ENCODE measurements around the gene NTRK1. TPM values are rescaled to one million over a fixed set of nuclear protein-coding genes. Genes with fewer than 3 reads are reported as not detected.
A peak's percentile ranks its signal among the peaks of the same experiment; 100 is the strongest.
"Not testable (repeated sequence)": the region's sequence is repeated elsewhere in the genome, so short reads cannot be mapped to it uniquely, and the experiment has no call there.

Gene NTRK1
- total RNA-seq, 1 experiment from 2014 or later: 5.5 TPM

DNA sequence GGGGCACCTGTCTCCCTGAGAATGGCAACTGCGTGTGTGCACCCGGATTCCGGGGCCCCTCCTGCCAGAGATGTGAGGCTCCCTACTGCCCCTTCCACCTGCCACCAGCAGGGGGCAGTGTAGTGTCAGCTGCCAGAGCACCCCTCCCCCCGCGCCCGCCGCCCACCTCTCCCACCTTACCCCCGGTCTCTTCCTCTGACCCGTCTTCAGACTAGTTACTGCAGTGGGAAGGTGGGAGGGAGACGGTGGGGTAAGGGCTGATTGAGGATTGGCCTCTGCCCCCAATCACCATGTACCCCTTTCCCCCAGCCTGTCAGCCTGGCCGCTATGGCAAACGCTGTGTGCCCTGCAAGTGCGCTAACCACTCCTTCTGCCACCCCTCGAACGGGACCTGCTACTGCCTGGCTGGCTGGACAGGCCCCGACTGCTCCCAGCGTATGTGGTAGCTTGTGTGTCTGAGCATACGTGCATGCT is 49.7 kb downstream of the NTRK1 start:
- DNase-seq (ENCODE audit: extremely low read depth, low read depth): peak; percentile 30

- no peak for DNase-seq (ENCODE audit: extremely low read depth, low read depth)
These were observed 51.1 kb downstream of the NTRK1 start for GRCh38 chr1:156911577-156912298.

- DNase-seq (ENCODE audit: extremely low read depth, low read depth): no peak
These were observed 51.6 kb downstream of the NTRK1 start for GRCh38 chr1:156912310-156912709.

DNA sequence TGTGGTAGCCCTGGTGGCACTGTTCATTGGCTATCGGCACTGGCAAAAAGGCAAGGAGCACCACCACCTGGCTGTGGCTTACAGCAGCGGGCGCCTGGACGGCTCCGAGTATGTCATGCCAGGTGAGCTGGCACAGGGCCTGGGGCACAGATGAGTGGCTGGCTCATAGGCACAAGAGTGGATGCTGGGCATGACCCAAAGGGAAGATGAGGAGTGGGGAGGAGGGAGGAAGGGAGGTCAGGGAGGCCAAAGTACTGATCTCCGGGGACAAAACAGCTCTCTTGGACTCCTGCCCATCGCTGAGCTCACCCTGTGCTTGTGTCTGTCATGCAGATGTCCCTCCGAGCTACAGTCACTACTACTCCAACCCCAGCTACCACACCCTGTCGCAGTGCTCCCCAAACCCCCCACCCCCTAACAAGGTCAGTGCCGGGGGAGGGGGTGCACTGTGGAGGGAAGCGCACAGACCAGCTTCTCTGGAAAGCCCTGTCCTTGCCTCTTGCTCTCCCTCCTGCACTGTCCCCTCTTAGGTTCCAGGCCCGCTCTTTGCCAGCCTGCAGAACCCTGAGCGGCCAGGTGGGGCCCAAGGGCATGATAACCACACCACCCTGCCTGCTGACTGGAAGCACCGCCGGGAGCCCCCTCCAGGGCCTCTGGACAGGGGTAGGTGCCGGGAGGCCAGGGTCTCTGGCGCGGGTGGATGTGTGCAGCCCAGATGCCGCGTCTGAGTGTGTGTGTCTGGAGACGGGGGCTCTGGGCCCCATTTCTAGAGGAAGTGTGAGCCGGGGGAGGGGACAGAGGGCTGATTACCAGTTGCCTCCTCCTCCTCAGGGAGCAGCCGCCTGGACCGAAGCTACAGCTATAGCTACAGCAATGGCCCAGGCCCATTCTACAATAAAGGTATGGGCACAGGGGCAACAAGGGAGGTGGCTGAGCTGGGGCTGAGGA is 52.5 kb downstream of the NTRK1 start:
- DNase-seq (ENCODE audit: extremely low read depth, low read depth): no peak

- DNase-seq (ENCODE audit: extremely low read depth, low read depth): no peak
These were observed 53.2 kb downstream of the NTRK1 start for GRCh38 chr1:156913809-156914387.

DNA sequence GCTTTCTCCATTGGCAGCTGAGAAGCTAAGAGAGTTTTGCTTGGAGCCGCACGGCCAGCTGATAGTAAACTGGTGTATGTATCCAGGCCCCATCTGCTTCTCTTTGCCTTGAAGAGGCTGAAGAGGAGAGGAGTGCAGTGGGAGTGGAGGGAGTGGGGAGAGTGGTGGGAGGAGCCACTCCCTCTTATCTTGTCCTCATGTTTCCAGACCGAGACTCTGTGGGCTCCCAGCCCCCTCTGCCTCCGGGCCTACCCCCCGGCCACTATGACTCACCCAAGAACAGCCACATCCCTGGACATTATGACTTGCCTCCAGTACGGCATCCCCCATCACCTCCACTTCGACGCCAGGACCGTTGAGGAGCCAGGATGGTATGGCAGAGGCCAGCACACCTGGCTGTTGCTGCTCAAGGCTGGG is 53.8 kb downstream of the NTRK1 start:
- no peak for DNase-seq (ENCODE audit: extremely low read depth, low read depth)

GRCh38 chr1:156920233-156921052 is 59.8 kb downstream of the NTRK1 start, which contains the start of gene LRRC71:
TSS of gene LRRC71 (plus strand) at chr1:156920632. CDS start at chr1:156920804, 172 bp downstream.
- peak; percentile 77 for DNase-seq (ENCODE audit: extremely low read depth, low read depth)

DNA sequence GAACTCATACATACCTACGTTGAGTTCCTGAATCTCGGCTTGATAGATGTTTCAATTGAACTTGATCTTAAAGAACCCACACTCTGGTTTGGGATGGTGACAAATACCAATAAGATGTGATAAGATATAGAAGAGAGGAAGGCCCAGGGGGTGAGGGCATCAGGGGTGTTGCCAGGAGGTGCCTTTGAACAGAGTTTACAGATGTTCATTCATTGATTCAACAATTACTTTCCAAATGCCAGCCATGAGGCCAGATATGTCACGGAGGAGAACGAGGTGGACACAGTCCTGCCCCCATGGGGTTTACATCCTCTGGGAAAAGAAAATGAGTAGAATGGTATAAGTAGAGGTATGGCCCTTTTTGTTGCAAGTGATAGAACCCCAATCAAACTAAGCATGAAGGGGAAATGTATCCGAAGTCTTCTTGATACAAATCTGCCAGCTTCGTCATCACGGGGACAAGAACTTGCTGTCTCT is 60.4 kb downstream of the NTRK1 start:
- DNase-seq (ENCODE audit: extremely low read depth, low read depth): no peak

DNA sequence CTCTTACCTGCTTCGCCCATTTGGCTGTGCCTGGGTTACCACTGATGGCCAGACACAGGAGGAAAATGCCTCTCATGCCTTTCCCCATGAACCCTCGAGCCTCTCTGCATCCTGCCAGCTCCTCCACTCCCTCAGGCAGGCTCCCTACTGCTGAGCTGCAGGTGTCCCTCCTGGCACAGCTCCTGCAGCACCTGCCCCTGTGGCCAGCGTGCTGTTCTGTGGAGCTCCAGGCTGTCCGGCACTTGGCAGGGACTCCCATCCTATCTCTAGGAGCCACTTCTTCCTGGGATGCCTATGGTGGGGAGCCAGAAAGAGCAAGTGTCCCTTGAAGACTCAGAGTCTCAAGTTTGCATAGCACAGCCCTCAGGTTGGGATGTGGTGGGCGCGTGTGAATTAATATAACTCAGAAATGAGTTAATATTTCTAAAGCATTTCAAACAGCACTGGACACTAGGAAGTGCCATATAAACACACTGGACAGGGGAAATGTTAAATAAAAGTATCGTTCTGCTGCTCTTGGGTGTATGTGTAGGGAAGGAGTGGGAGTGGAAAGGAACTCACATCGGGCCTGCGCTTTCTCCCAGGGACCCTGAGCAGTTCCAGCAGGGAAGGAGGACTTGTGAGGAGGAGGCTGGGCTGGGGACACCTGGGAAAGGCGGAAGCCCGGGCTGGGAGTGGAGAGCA is 62.5 kb downstream of the NTRK1 start:
- no peak for DNase-seq (ENCODE audit: extremely low read depth, low read depth)

DNA sequence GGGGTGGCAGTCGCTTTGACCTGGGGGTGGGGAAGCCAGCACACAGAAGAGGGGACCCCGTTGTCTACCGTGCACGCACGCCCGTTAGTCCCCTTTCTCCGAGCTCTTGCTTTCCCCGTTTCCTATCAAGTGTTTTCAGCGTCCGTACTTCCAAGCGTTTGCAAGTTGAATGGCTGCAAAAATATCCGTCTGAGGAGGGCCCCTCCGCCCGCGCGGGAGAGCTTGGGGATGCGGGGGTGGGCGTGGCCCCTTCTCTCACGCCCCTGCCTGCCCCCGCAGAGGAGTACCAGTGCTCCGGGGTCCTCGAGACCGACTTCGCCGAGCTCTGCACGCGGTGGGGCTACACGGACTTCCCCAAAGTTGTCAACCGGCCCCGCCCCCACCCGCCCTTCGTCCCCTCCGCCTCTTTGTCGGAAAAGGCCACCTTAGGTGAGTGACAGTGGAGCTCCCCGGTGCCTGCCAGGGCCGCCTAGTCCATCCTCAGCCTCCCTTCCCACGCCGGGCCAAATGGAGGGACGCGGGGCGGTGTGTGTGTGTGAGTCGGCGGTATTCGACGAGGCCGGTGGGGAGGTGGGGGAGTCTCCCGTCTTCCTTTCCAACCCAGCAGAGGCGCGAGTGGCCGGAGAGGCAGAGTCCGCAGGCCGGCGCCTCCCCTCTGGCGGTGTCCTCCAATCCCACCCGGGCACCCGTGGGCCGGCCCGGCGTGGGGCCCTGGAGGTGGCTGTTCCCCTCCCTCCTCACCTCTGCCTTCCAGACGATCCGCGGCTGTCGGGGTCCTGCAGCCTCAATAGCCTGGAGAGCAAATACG is 63.2 kb downstream of the NTRK1 start:
- DNase-seq (ENCODE audit: extremely low read depth, low read depth): no peak

DNA sequence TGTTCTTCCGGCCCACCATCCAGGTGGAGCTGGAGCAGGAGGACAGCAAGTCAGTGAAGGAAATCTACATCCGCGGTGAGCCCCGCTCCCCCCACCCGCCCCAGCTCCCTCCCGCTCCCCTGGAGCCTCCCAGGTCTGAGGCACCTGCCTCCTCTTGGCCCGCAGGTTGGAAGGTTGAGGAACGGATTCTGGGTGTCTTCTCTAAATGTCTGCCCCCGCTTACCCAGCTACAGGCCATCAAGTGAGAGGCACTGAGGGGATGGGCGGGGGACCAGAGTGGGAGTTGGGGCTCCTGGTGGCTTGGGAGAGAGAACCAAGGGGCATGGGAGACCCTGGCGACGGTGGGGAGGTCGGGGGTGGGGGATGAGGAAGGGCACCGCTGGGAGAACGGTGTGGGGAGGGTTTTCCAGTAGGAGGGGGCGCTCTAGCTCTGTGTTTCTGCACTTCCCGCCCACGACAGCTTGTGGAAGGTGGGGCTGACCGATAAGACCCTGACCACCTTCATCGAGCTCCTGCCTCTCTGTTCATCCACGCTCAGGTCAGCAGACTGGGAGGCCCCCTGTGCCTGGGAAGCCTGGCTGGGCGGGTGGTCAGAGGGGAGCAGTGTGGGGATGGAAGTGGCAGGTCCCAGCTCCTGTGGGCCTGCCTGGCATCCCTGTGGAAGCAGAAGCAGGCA is 64.0 kb downstream of the NTRK1 start:
- DNase-seq (ENCODE audit: extremely low read depth, low read depth): no peak

GRCh38 chr1:156925154-156926010 is 64.7 kb downstream of the NTRK1 start:
- DNase-seq (ENCODE audit: extremely low read depth, low read depth): no peak

GRCh38 chr1:156926175-156926574 is 65.5 kb downstream of the NTRK1 start:
- DNase-seq (ENCODE audit: extremely low read depth, low read depth): no peak

DNA sequence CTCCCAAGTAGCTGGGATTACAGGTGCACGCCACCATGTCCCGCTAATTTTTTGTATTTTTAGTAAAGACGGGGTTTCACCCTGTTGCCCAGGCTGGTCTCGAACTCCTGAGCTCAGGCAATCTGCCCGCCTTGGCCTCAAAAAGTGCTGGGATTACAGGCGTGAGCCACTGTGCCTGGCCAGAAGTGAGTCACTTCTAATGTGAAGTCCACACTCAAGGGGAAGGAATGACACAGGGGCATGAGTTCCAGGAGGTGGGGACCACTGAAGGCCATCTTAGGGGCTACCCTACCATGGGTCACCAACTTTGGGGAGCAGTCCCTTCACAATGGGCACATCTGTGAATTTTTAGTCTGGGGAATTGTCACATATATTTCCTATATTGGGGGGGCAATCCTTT is 66.0 kb downstream of the NTRK1 start:
- DNase-seq (ENCODE audit: extremely low read depth, low read depth): not testable (repeated sequence)

DNA sequence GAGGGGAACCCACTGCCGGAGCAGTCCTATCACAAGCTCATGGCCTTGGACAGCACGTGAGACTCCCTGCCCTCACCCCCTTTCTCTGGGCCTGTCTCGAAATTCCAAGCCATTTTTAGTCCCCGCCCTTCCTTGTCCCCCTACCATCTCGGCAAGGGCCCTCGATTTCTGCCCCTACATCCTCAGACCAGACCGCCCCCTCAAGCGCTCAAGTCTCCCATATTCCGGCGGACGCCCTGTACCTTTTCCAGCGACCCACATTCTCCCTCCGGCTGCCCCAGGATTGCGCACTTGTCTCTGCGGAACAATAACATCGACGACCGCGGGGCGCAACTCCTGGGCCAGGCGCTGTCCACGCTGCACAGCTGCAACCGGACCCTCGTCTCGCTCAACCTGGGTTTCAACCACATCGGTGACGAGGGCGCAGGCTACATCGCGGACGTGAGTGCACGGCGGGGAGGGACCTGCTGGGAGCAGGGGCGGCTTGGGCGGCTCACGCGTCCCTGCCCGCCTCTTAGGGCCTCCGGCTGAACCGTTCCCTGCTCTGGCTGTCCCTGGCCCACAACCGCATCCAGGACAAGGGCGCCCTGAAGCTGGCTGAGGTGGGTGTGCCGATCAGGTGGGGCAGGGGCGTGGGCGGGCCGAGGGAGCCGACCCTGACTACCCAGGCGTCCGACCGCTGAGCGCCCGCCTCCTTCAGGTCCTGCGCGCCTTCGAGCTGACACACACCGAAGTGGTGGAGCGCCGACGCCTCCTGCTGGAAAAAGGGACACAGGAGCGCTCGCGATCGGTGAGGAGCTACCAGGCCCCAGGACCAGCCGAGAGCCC is 66.8 kb downstream of the NTRK1 start:
- peak; percentile 86 for DNase-seq (ENCODE audit: extremely low read depth, low read depth)

GRCh38 chr1:156928043-156928602 is 67.5 kb downstream of the NTRK1 start:
- DNase-seq (ENCODE audit: extremely low read depth, low read depth): no peak
